Chondrocyte (in vitro differentiated cells): Measurements from ENCODE around the gene PLD1. TPM values are rescaled to one million over a fixed set of nuclear protein-coding genes. Genes with fewer than 3 reads are reported as not detected.

ENCODE experiments used
- DNase-seq: peaks from one replicate; pipeline ENCODE4 v3.0.0; 2021; ENCODE audit warnings: mixed read lengths, low spot score
- H3K27ac Mint-ChIP-seq: one replicate; pipeline ENCODE4 v1.8.0; 2021; ENCODE audit warnings: mild to moderate bottlenecking, moderate library complexity, mixed read lengths; ENCODE audit not compliant: unreplicated experiment
- H3K27me3 Mint-ChIP-seq: 2 replicates; pipeline ENCODE4 v1.8.0; 2021; ENCODE audit warnings: low read depth, mixed read lengths
- H3K36me3 Mint-ChIP-seq: 2 replicates; pipeline ENCODE4 v1.8.0; 2021; ENCODE audit warnings: low read depth, mixed read lengths
- H3K4me1 Mint-ChIP-seq: 2 replicates; pipeline ENCODE4 v1.8.0; 2021; ENCODE audit warnings: low read depth, mild to moderate bottlenecking, mixed read lengths
- H3K4me3 Mint-ChIP-seq: one replicate; pipeline ENCODE4 v1.8.0; 2021; ENCODE audit warnings: mild to moderate bottlenecking, moderate library complexity, mixed read lengths; ENCODE audit not compliant: unreplicated experiment
- H3K9me3 Mint-ChIP-seq: 2 replicates; pipeline ENCODE4 v1.8.0; 2021; ENCODE audit warnings: low read depth, mixed read lengths
- total RNA-seq: library from RNA; stranded (reverse); gene quantifications from 3 replicates; pipeline ENCODE4 v1.2.1, GENCODE V29; 2021
- TF ChIP-seq, protein P1 (sequence below): fragments of 200-600 bp; sonication (generic); IDR thresholded peaks from 2 replicates; pipeline ENCODE4 v1.5.0; 2021; ENCODE audit warnings: antibody characterized with exemption, mild to moderate bottlenecking, moderate library complexity

The PLD1 gene
- total RNA-seq, 1 donor from 2014 or later = 17.0 TPM

GRCh38 chr3:171598990-171599389, 211.3 kb downstream of the PLD1 start:
- TF ChIP-seq, protein P1, sequence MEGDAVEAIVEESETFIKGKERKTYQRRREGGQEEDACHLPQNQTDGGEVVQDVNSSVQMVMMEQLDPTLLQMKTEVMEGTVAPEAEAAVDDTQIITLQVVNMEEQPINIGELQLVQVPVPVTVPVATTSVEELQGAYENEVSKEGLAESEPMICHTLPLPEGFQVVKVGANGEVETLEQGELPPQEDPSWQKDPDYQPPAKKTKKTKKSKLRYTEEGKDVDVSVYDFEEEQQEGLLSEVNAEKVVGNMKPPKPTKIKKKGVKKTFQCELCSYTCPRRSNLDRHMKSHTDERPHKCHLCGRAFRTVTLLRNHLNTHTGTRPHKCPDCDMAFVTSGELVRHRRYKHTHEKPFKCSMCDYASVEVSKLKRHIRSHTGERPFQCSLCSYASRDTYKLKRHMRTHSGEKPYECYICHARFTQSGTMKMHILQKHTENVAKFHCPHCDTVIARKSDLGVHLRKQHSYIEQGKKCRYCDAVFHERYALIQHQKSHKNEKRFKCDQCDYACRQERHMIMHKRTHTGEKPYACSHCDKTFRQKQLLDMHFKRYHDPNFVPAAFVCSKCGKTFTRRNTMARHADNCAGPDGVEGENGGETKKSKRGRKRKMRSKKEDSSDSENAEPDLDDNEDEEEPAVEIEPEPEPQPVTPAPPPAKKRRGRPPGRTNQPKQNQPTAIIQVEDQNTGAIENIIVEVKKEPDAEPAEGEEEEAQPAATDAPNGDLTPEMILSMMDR = no peak
- H3K27ac Mint-ChIP-seq = no peak overlapping the region
- H3K36me3 Mint-ChIP-seq = peaks cover 8% of the 10 kb centered on the region
- no peak for DNase-seq
- no peak overlapping the region for H3K4me3 Mint-ChIP-seq
- no peaks in the 10 kb centered on the region for H3K4me1 Mint-ChIP-seq
- no peaks in the 10 kb centered on the region for H3K27me3 Mint-ChIP-seq
- no peaks in the 10 kb centered on the region for H3K9me3 Mint-ChIP-seq

GRCh38 chr3:171592786-171593185, 217.5 kb downstream of the PLD1 start:
- Mint-ChIP-seq H3K27ac (no peak overlapping the region), H3K27me3 (no peaks in the 10 kb centered on the region)

GRCh38 chr3:171591070-171591469, 219.2 kb downstream of the PLD1 start:
- Mint-ChIP-seq H3K27ac (no peak overlapping the region), H3K36me3 (peaks cover 1% of the 10 kb centered on the region), H3K9me3 (no peaks in the 10 kb centered on the region), H3K27me3 (no peaks in the 10 kb centered on the region), H3K4me1 (no peaks in the 10 kb centered on the region), H3K4me3 (no peak overlapping the region)
- no peak for DNase-seq
- TF ChIP-seq, protein P1 = peak; percentile 10

More at GRCh38 chr3:171592786-171593185, 217.5 kb downstream of the PLD1 start:
- Mint-ChIP-seq H3K9me3 (no peaks in the 10 kb centered on the region), H3K4me3 (no peak overlapping the region), H3K36me3 (peaks cover 1% of the 10 kb centered on the region), H3K4me1 (no peaks in the 10 kb centered on the region)
- no peak for DNase-seq
- TF ChIP-seq, protein P1 = no peak

DNA sequence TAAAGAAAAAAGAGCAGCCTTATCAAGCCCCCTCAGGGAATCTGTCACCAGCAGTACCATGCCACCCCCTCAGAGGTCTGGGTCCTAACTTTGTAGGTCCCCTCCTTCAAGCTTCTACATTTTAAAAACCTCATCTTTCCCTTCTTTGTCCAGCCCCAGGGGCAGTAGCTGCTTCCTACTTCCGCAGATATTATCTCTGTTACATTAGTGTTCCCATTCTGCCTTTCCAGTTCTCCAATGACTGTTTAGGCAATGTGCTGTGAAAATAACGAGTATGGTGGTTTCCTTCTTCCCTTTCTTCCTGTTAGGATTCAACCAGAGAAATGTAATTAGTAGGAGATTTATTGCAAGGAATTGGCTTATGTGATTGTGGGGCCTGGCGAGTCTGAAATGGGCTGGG, 224.0 kb downstream of the PLD1 start:
- Mint-ChIP-seq H3K27me3 (no peaks in the 10 kb centered on the region), H3K4me1 (no peaks in the 10 kb centered on the region), H3K36me3 (no peaks in the 10 kb centered on the region), H3K4me3 (no peak overlapping the region), H3K9me3 (no peaks in the 10 kb centered on the region), H3K27ac (no peak overlapping the region)
- TF ChIP-seq, protein P1 = no peak
- no peak for DNase-seq

GRCh38 chr3:171585039-171585438, 225.2 kb downstream of the PLD1 start:
- TF ChIP-seq, protein P1 = no peak
- Mint-ChIP-seq H3K4me1 (no peaks in the 10 kb centered on the region), H3K9me3 (no peaks in the 10 kb centered on the region), H3K36me3 (no peaks in the 10 kb centered on the region), H3K27me3 (no peaks in the 10 kb centered on the region), H3K27ac (no peak overlapping the region), H3K4me3 (no peak overlapping the region)
- DNase-seq = no peak
